Smooth muscle cell (in vitro differentiated cells): ENCODE measurements around the gene DHX35. TPM values are rescaled to one million over a fixed set of nuclear protein-coding genes. Genes with fewer than 3 reads are reported as not detected.

Source experiments
- DNase-seq: peaks from one replicate; lab custom pipeline; 2025; ENCODE audit not compliant: unreplicated experiment; lab: John Stamatoyannopoulos, UW
- H2AFZ ChIP-seq: fragments of 200-600 bp; sonication (generic); 2 replicates; pipeline ENCODE4 v1.6.0; 2016; ENCODE audit warnings: antibody characterized with exemption, low read depth, mild to moderate bottlenecking
- H3F3A ChIP-seq: fragments of 200-600 bp; sonication (generic); 2 replicates; pipeline ENCODE4 v1.6.0; 2017; ENCODE audit warnings: antibody characterized with exemption, low read depth
- H3K27ac ChIP-seq: fragments of 200-600 bp; sonication (generic); 2 replicates; pipeline ENCODE4 v1.5.1; 2016; ENCODE audit warnings: low read depth, mild to moderate bottlenecking
- H3K27me3 ChIP-seq: fragments of 200-600 bp; sonication (generic); 2 replicates; pipeline ENCODE4 v1.6.1; 2016; ENCODE audit warnings: low read depth, mild to moderate bottlenecking
- H3K36me3 ChIP-seq: fragments of 200-600 bp; sonication (generic); 2 replicates; pipeline ENCODE4 v1.5.1; 2016; ENCODE audit warnings: low read depth
- H3K4me1 ChIP-seq: fragments of 200-600 bp; sonication (generic); 2 replicates; pipeline ENCODE4 v1.5.1; 2016; ENCODE audit warnings: low read depth
- H3K4me2 ChIP-seq: fragments of 200-600 bp; sonication (generic); 2 replicates; pipeline ENCODE4 v1.6.0; 2016; ENCODE audit warnings: mild to moderate bottlenecking
- H3K4me3 ChIP-seq: fragments of 200-600 bp; sonication (generic); 2 replicates; pipeline ENCODE4 v1.5.1; 2016; ENCODE audit warnings: mild to moderate bottlenecking
- H3K79me2 ChIP-seq: fragments of 200-600 bp; sonication (generic); 2 replicates; pipeline ENCODE4 v1.6.0; 2016; ENCODE audit warnings: low read depth, mild to moderate bottlenecking
- H3K9ac ChIP-seq: fragments of 200-600 bp; sonication (generic); 2 replicates; pipeline ENCODE4 v1.6.0; 2016; ENCODE audit warnings: low read depth
- H3K9me3 ChIP-seq: fragments of 200-600 bp; sonication (generic); replicated peaks from 2 replicates; pipeline ENCODE4 v1.5.1; 2016; ENCODE audit warnings: low read depth
- H4K20me1 ChIP-seq: fragments of 200-600 bp; sonication (generic); 2 replicates; pipeline ENCODE4 v1.6.0; 2016; ENCODE audit warnings: low read depth
- CTCF ChIP-seq: fragments of 200-600 bp; sonication (generic); IDR thresholded peaks from 2 replicates; pipeline ENCODE4 v1.5.1; 2017; ENCODE audit warnings: borderline replicate concordance, mild to moderate bottlenecking, antibody characterized with exemption; ENCODE audit not compliant: insufficient read depth, poor library complexity, severe bottlenecking
- WGBS: methylation state at CpG from one replicate; pipeline ENCODE4 v1.1.7; 2016; ENCODE audit warnings: low lambda C conversion rate; 5-methylcytosine and 5-hydroxymethylcytosine counted together
- polyA plus RNA-seq: library from polyadenylated mRNA; unstranded; fragments of >200 nt; fragmentation: Nextera tagmentation; extraction: Ambion mirVana; gene quantifications from 2 replicates; pipeline ENCODE4 v1.2.1, GENCODE V29; 2016
- total RNA-seq: library from RNA; depleted of rRNA; stranded (reverse); fragments of >200 nt; gene quantifications from 2 replicates; pipeline ENCODE4 v1.2.3, GENCODE V29; 2014

The DHX35 gene
- total and polyA plus RNA-seq, 2 experiments from 2014 or later: 4.5 to 9.5 TPM

DNA sequence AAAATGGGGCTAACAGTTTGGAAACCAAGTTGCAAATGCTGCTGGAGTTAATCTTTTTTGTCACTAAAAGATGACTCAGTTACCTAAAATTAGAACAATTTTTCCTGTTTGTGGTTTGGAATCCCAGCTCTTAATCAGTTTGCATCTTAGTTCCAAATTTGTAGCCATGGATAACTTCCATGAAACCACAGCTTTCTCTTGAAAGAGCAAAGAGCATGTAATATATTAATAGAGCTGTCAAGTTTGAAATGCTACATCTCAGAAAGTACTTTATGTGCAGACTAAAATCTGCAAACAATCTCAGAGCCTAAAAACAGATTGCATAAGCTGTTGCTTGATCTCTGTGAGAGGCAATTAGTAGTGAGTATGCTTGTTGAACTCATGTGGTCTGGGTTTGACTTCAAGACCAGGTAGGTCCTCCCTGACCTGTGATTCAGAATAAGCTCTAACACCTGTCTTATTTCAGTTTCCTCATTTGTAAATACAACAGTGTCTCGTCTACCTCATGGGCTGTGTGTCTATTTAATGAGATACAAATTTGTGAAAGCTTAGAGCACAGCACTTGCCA lies 23.5 kb downstream of the DHX35 start:
- Histone ChIP-seq H3K4me2 (peak overlapping the region; percentile 1), H4K20me1 (peaks cover 33% of the 10 kb centered on the region), H3K9ac (no peak overlapping the region), H3K79me2 (peaks cover 3% of the 10 kb centered on the region), H3F3A (peaks cover 6% of the 10 kb centered on the region), H3K4me1 (peaks cover 7% of the 10 kb centered on the region), H3K9me3 (no peaks in the 10 kb centered on the region), H3K27ac (peak overlapping the region; percentile 38), H3K27me3 (no peaks in the 10 kb centered on the region), H3K36me3 (no peaks in the 10 kb centered on the region), H3K4me3 (no peak overlapping the region), H2AFZ (no peak overlapping the region)
- TF ChIP-seq CTCF: no peak
- WGBS: 73% methylated on average over 1 of the region's 1 CpG
- DNase-seq: no peak

DNA sequence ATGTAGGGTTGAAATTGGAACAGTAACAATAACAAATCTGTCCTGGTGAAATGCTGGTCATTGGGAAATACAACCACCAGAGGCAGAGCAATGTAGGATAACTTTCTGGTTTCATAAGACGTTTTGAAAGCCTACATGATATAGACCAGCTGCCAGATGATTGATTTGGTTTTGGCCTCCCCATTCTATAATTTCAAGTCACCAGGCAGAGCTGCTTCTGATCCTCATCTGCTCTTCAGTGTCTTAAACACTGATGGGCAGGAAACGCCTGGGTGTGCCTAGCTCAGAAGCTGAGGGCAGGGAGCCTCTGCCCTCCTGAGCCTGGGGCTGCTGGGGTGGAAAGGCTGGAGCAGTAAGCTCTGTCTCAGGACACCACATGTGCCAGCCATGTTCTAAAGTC lies 24.5 kb downstream of the DHX35 start:
- no peaks in the 10 kb centered on the region for H3K36me3 ChIP-seq
- H3K27me3 ChIP-seq: no peaks in the 10 kb centered on the region
- WGBS: 88% methylated on average over 2 of the region's 2 CpGs
- H3K4me3 ChIP-seq: no peak overlapping the region
- H3K9me3 ChIP-seq: no peaks in the 10 kb centered on the region
- TF ChIP-seq CTCF: no peak
- peaks cover 3% of the 10 kb centered on the region for H3K79me2 ChIP-seq
- H3K9ac ChIP-seq: no peak overlapping the region
- peaks cover 6% of the 10 kb centered on the region for H3F3A ChIP-seq
- H4K20me1 ChIP-seq: peaks cover 31% of the 10 kb centered on the region
- no peak overlapping the region for H3K4me2 ChIP-seq
- H3K27ac ChIP-seq: no peak overlapping the region
- no peak overlapping the region for H2AFZ ChIP-seq
- peaks cover 7% of the 10 kb centered on the region for H3K4me1 ChIP-seq
- DNase-seq: no peak

DNA sequence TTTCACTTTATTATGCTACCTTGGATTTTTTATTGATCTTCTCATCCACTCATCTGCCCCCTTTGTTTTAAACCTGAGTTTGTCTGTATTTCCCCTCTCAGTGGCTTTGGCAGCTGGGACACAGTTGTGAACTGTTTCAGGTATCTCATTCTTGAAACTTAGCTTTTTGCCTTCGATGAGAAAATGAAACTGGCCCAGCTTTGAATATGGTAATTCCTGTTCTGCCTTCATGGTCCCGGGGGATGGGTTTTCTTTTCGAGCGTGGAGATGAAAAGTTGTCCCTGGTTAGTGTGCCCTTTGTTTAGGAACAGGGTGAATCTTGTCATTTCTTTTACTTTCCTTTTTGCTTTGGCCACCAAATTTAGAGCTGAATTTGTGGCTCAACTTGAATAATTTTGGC lies 25.6 kb downstream of the DHX35 start:
- Histone ChIP-seq H3K4me1 (peaks cover 7% of the 10 kb centered on the region), H3K27ac (no peak overlapping the region), H3K79me2 (peaks cover 3% of the 10 kb centered on the region), H3K4me2 (no peak overlapping the region), H3K27me3 (no peaks in the 10 kb centered on the region), H3K9me3 (no peaks in the 10 kb centered on the region), H3K9ac (no peak overlapping the region), H4K20me1 (peaks cover 26% of the 10 kb centered on the region), H3K4me3 (no peak overlapping the region), H3K36me3 (no peaks in the 10 kb centered on the region), H3F3A (peaks cover 6% of the 10 kb centered on the region), H2AFZ (no peak overlapping the region)
- TF ChIP-seq CTCF: no peak
- no peak for DNase-seq
- WGBS: 88% methylated on average over 4 of the region's 4 CpGs

DNA sequence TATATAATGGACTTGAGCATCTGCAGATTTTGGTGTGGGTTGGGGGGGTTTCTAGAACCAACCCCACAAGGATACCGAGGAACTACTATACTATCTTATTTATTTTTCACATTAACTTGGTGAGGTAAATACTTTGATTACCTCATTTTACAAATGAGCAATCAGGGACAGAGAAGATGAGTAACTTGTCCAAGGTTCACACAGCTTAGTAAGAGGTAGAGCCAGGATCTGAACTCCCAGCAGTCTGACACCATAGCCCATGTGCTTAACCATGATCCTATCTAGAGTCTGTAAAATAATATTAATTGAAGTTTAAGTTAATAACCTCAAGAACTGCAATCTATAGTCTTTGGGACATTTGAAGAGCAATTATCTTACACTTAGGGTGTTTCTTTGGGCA lies 28.6 kb downstream of the DHX35 start:
- no peak overlapping the region for H3K9ac ChIP-seq
- H2AFZ ChIP-seq: no peak overlapping the region
- H3K36me3 ChIP-seq: no peaks in the 10 kb centered on the region
- no peaks in the 10 kb centered on the region for H3K27me3 ChIP-seq
- H3K79me2 ChIP-seq: no peaks in the 10 kb centered on the region
- TF ChIP-seq CTCF: no peak
- H3K4me3 ChIP-seq: no peak overlapping the region
- no peak overlapping the region for H3K4me2 ChIP-seq
- peaks cover 13% of the 10 kb centered on the region for H4K20me1 ChIP-seq
- H3K4me1 ChIP-seq: peaks cover 5% of the 10 kb centered on the region
- no peak for DNase-seq
- H3F3A ChIP-seq: peaks cover 4% of the 10 kb centered on the region
- H3K27ac ChIP-seq: no peak overlapping the region
- no peaks in the 10 kb centered on the region for H3K9me3 ChIP-seq
- 100% methylated on average over 1 of the region's 1 CpG for WGBS
